NCI-H187 (cell line): ENCODE data around the gene HLA-DMB.
A peak's percentile ranks its signal among the peaks of the same experiment; 100 is the strongest.

ENCODE experiments used
- DNase-seq, 2 experiments: peaks; one replicate each; lab custom pipeline; 2025; lab: John Stamatoyannopoulos, UW

Gene HLA-DMB

GRCh38 chr6:32908897-32909296 is 31.9 kb downstream of the HLA-DMB start:
- DNase-seq = no peak

- DNase-seq = no peak
Observed at GRCh38 chr6:32906539-32906938, 34.3 kb downstream of the HLA-DMB start.

- DNase-seq = no peak
Observed at GRCh38 chr6:32905078-32905477, 35.8 kb downstream of the HLA-DMB start.

- no peak for DNase-seq
Observed at GRCh38 chr6:32903952-32904351, 36.9 kb downstream of the HLA-DMB start.

GRCh38 chr6:32895006-32895345 is 45.9 kb downstream of the HLA-DMB start:
- DNase-seq = no peak

GRCh38 chr6:32894085-32895005 is 46.5 kb downstream of the HLA-DMB start:
- DNase-seq = peak; percentile 96 to 97

- DNase-seq = no peak
Observed at GRCh38 chr6:32890831-32891230, 50.0 kb downstream of the HLA-DMB start.

GRCh38 chr6:32889533-32889932 is 51.3 kb downstream of the HLA-DMB start:
- no peak for DNase-seq

- DNase-seq = no peak
Observed at GRCh38 chr6:32888576-32888975, 52.3 kb downstream of the HLA-DMB start.

- DNase-seq = no peak
Observed at GRCh38 chr6:32887616-32888015, 53.2 kb downstream of the HLA-DMB start.

- no peak for DNase-seq
Observed at GRCh38 chr6:32886681-32887383, 54.0 kb downstream of the HLA-DMB start.

GRCh38 chr6:32885698-32886286 is 55.0 kb downstream of the HLA-DMB start:
- peak in 1 of 2 experiments; percentile 53 for DNase-seq
